HG03575 (cell line): ENCODE data around the gene GYPB.
"Not testable (repeated sequence)": the region's sequence is repeated elsewhere in the genome, so short reads cannot be mapped to it uniquely, and the experiment has no call there.

Experiments
- ATAC-seq: cut with Tn5 transposase; IDR thresholded peaks from one replicate; pipeline ENCODE4 v1.9.1; 2021; ENCODE audit not compliant: unreplicated experiment, insufficient number of reproducible peaks, low FRiP score; ENCODE audit errors: extremely low read depth

Gene GYPB

DNA sequence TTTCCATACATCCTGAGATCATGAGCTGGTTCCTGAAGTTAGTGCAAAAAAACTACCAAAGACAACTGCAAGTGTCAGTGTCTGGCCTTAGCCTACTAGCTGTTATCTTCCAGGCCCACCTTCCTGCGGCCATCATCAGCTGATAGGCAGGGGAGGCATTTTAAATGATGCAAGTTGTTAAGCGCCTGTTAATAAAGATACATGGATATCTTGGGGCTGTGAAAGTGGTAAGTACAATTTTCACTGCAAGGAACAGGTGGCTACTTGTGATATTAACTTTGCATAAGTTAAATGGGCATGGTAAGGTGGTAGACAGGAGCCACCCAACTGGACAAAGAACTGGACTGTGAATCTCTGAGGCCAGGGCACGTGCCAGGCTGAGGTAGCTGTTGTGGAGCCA is at the start of gene GYPB:
GYPB (minus strand) TSS at position 104 of the 400 bp plus-strand sequence; CDS start at position 11, 93 bp downstream.
- not testable (repeated sequence) for ATAC-seq

DNA sequence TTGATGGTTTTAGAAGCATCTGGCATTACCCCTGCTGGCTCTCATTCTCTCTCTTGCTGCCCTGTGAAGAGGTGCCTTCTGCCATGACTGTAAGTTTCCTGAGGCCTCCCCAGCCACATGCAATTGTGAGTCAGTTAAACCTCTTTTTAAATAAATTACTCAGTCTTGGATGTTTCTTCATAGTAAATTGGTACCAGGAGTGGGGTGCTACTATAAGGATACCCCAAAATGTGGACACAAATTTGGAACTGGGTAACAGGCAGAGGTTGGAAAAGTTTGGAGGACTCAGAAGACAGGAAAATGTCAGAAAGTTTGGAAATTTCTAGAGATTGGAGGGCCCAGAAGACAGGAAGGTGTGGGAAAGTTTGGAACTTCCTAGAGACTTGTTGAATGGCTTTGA is 42.4 kb upstream of the GYPB start:
- ATAC-seq: not testable (repeated sequence)

DNA sequence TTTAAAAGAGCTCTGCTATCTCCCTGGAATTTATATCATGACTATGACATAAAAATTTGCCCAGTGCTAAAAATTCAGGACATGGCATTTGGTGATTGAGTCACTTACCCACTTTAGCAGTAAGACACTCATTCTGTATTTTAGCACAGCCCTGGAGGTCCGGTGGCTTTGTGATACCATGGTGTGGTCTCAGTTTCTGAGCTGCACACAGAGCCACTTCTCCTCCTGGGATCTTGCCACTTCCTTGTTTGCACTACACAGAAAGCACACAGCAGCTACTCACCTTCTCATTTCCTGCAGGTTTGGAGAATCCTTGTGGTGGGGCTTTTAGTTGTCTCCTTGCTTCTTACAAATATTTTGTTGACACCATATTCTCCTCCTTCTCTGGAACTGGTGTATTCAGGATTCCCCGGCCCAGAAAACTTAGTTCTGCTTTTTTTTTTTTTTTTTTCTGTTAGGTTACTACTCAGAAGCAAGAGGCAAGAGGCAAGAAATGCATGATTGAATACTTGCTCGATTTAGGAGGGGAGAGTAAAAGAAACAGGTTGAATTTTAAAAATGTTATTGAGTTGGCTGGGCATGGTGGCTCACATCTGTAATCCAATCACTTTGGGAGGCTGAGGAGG is 41.2 kb upstream of the GYPB start:
- ATAC-seq: not testable (repeated sequence)

DNA sequence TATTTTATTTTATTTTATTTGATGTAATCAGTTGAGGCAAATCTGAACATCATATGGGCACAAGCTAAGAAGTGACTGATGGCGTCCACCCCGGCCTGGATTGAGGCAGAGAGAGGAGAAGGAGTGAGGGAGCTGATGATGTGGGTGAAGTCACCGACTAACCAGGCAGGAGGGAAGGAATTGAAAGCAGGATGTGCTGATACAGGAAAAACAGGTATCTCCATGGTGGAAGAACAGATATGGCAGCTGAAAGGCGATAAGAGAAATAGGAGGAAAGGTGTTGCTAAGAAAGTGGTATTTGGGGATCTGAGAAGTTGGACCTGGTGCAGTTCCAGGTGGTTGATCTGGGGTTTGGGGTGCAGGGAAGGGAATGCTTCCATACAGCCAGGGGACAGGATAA is 37.6 kb upstream of the GYPB start:
- no peak for ATAC-seq

DNA sequence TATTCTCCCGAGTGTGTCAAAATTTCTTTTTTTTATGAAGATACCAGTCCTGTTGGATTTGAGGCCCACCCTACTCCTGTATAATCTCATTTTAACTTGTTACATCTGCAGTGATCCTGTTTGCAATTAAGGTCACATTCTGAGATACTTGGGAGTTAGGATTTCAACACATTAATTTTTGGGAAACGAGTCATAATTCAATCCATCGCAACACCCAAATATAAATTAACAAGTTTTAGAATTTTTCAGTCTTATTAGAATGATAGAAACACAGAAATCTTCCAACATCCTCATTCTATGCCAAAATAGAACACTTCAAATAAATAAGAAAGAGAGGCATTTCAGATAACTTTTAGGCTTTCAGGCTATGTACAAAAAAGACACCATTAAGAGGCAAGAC is 36.2 kb upstream of the GYPB start:
- not testable (repeated sequence) for ATAC-seq

DNA sequence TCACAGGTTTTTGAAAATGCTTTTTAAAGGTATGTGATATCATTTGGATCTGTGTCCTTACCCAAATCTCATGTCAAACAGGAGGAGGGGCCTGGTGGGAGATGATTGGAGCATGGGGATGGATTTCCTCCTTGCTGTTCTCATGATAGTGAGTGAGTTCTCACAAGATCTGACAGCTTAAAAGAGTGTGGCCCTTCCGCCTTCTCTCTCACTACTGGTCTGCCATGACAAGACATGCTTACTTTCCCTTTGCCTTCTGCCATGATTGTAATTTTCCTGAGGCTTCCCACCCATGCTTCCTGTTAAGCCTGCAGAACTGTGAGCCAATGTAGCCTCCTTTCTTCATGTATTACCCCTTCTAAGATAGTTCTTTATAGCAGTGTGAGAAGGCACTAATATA is 32.3 kb upstream of the GYPB start:
- not testable (repeated sequence) for ATAC-seq

DNA sequence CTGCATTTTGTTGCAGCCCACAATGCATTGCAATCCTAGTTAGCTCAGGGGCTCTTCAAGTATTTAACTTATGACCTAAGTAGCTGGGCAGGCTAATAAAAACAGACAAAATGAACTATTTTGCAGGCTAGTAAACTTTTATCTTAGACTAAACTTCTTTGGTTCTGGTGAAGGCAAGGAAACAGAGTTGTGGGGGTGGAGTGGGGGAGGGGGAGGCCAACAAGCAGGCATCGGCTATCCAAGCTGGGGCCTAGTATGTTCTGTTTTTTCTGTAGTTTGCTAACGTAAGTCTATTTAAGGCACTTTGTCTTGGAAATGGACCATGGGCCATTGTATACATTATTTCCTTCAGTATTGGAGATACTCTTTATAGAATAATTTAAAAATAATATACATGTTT is 31.5 kb upstream of the GYPB start:
- ATAC-seq: not testable (repeated sequence)

DNA sequence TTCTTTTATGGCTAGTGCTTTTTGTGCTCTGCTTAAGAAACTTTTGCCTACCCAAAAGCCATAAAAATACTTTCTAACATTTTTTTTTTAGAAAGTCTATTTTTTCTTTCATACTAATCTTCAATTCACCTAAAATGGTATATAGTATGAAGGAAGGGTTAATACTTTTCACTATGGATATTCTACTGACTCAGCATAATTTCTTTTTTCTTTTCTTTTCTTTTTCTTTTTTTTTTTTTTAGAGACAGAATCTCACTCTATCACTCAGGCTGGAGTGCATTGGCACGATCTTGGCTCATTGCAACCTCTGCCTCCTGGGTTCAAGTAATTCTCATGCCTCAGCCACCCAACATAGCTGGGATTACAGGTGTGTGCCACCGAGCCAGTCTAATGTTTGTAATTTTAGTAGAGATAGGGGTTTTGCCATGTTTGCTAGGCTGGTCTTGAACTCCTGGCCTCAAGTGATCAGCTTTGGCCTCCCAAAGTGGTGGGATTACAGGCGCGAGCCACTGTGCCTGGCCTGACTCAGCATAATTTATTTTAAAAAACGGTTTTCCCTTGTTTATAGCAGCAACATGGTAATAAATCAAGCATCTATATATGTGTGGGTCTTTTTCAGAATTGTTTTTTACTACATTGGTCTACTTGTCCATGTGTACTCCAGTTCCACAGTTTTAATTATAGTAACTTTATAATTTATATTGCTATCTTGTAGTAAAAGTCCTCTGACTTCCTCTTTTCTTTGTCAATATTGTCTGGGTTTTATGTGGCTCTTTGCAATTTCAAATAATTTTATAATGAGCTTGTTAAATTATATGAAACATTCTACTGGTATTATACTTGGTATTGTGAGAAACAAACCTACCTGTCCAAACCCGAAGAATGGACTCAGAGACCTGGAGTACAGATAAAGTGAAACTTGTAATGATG is 30.6 kb upstream of the GYPB start:
- ATAC-seq: not testable (repeated sequence)

DNA sequence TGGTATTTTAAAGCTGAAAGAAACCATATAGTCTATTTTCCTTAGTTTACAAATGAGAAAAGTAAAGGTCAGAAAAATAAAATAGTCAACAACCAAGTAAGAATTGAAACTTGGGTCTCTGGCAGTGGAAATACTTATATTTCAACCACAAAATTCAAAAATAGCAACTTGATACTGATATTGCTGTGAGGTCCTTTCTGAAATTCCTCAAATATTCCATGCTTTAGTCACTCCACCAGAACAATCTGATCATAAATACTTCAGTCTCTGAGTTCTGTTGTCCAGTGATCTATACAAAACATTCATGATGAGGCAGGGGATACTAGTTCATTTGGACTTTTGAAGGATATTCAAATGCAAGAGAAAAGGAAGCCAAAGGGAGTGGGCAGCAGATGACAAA is 25.8 kb upstream of the GYPB start:
- not testable (repeated sequence) for ATAC-seq

DNA sequence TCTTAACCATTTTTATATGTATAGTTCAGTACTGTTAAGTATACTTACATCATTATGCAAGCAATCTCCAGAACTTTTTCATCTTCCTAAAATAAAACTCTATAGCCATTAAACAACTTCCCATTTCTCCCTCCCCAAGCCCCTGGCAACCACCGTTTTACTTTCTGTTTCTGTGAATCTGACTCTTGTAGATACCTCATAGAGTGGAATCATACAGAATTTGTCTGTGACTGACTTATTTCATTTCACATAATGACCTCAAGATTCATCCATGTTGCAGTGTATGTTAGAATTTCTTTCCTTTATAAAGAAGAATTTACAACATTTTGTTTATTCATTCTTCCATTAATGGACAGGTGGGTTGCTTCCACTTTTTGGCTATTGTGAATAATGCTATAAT is 13.4 kb upstream of the GYPB start:
- not testable (repeated sequence) for ATAC-seq

DNA sequence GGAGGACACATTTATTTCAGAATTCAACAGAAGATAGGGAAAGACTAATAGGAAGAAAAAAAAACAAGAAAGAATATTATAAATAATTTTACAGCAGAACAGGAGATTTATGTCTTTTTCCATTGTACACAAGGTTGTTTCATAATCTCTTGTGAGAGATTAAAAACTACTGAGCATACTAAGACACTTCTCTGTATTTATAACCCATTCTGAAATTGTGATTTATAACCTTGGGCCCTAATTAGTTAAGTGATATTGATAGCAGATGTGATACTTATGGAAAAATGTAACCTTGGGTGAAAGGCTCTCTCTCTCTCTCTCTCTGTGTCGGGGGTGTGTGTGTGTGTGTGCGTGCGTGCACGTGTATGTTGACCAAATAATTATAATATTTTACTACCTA is 12.7 kb upstream of the GYPB start:
- not testable (repeated sequence) for ATAC-seq

DNA sequence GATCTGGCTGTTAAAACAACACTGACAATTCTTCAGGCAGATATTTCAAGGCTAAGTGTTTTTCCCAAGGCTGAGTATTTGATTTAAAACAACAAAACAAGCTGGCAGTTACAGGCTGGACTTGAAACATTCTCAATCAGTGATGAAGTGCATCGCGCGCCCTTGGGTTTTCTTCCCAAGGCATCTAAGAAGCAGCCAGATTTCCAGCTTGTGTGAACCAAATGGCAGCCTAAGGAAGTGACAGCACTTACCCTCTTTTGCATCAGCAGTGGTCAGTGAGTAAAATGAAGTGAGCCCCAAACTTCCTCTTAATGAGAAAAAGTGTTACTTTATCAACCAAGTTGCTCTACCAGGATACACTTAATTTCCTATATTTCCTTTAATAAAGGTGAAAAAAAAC is 12.2 kb upstream of the GYPB start:
- ATAC-seq: not testable (repeated sequence)

DNA sequence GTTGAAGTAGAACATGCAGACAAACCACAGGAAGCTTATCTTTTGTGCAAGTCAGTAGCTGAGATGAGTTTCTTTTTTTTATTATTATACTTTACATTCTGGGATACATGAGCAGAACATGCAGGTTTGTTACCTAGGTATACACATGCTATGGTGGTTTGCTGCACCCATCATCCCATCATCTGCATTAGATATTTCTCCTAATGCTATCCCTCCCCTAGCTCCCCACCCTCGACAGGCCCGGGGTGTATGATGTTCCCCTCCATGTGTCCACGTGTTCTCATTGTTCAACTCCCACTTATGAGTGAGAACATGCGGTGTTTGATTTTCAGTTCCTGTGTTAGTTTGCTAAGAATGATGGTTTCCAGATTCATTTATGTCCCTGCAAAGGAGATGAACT is 11.5 kb upstream of the GYPB start:
- ATAC-seq: not testable (repeated sequence)

DNA sequence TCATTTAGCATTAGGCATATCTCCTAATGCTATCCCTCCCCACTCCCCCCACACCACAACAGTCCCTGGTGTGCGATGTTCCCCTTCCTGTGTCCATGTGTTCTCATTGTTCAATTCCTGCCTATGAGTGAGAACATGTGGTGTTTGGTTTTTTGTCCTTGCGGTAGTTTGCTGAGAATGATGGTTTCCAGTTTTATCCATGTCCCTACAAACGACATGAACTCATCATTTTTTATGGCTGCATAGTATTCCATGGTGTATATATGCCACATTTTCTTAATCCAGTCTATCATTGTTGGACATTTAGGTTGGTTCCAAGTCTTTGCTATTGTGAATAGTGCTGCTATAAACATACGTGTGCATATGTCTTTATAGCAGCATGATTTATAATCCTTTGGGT is 7.5 kb upstream of the GYPB start:
- not testable (repeated sequence) for ATAC-seq

DNA sequence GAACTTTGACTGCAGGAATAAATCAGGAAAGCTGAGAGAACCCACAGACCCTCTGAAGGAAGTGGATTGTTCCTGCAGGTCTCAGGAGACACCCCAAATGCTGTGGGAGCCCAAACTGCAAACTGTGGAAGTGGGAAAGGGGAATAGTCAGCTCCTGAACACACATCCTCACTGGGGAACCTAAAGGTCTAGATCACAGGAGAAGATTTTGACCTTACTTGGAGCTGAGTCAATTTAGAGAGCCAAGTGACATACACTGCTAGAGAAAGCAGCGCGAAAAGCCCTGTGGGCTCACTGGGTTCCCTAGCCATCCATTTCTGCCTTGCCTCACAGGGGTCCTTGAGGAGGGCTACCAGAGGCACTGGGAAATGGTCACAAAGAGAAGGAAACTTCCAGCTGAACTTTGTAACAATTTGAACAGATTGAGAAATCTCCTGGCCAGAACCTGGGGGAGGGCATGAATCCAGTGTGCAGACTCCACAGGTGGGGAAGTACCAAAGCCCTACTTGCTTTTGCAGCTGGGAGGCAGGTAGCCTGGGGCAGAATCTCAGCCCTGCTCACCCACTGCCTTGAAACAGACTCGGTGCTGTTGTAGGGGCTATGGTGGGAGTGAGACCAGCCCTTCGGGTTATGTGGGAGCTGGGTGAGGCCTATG is 5.3 kb upstream of the GYPB start:
- ATAC-seq: not testable (repeated sequence)

DNA sequence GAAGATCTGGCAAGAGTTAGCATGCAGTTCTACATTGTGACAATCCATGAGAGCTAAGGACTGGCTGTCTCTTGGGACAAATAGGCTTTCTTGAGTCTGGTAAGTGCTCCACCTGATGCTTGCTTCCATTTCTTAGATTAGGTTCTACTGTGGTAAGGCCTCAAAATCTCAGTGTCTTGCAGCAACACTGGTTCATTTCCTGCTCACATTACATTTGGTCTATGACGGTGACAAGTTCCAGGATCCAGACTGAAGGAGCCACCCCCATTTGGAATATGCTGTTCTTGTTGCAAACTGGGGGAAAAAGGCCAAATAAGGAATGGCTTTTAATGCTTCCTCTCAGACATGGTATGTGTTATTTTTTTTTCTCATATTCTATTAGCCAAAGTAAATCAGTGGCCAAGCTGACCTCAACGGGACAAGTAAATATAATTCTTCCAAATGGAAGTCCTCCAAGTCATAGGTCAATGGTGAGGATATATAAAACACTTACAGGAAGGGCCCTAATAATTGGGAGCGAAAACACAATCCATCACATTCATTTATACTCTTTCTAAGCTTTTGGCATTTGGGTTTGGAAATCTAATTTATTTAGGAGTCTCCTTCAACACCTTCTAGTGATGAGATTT is 3.7 kb upstream of the GYPB start:
- not testable (repeated sequence) for ATAC-seq

DNA sequence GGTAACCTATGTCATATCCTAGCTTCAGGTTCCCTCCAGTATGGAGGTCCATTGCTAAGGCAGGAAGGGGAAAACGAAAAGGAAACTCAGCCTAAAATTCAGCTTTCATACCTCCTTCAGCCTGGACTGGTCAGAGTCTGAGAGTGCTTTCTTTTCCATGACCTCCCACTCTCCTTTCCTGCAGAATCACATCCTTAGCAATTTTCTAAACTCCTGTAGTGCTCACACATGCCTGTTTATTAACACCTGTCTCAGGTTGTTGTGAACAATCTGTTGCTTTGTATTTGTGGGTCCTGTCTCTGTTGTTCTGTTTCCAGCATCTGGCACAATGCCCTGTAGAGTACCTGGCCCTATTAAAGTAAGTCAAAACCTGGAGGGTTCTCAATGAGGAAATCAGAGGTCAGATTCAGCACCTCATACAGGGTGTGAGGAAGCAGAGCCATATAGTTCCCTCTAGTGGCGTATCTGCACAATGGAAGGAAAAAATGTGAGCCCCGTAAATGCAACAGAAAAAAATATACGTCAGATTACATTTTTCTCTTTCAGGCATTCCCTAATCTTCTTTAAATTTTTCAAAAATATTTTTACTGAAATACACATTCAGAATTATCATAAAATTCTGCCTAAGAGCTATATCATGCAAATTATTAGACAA is 2.3 kb upstream of the GYPB start:
- not testable (repeated sequence) for ATAC-seq

DNA sequence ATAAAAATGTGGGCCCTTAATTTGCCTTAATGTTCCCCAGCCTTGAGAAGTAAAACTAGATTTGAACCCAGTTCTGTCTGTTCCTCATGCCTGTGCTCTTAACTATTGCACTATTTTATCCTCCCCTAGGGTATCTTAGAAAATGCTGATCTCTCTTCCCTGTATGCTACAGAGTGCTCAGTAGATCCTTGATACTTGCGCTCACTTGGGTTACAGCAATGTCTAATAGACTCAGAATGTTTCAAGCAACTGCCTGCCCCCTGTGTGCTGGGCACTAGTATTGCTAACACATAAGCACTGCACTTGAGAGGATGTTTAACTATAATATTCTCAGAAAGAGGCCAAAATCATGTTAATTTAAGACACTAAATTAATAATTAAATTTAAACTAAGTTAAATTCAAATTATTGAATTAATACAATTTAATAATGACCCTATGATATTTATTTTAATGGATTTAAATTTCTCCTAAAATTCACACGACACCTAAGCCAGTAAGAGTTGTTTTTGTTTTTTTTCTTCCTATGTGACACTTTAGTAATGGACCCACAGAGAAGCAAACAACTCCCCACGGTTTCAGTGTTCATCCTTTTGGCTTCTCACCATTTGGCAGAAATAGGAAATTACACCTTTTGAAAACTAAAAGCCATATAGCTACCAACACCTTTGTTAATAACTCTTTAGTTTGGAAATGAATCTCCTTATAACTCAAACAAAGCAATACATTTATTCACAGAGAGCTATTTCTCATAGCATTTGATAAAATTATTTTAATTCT is 768 bp downstream of the GYPB start:
- ATAC-seq: not testable (repeated sequence)
